GM18499 (cell line): ENCODE results near the gene EFHD2.
"Not testable (repeated sequence)": the region's sequence is repeated elsewhere in the genome, so short reads cannot be mapped to it uniquely, and the experiment has no call there.

Experiments
- ATAC-seq: cut with Tn5 transposase; IDR thresholded peaks from one replicate; pipeline ENCODE4 v1.9.1; 2021; ENCODE audit warnings: moderate number of reproducible peaks; ENCODE audit not compliant: insufficient read depth, unreplicated experiment

The EFHD2 gene

GRCh38 chr1:15428815-15429435 is 19.2 kb downstream of the EFHD2 start:
- ATAC-seq = no peak

DNA sequence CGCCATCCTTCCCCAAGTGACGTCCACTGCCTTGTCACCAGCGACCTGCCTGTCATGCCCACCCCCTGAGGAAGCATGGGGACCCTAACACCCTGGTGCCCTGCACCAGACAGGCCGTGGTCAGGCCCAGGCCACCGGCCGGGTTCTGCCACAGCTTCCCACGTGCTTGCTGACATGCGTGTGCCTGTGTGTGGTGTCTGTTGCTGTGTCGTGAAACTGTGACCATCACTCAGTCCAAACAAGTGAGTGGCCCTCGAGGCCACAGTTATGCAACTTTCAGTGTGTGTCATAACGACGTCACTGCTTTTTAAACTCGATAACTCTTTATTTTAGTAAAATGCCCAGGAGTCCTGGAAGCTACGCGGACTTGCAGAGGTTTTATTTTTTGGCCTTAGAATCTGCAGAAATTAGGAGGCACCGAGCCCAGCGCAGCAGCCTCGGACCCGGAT is 20.0 kb downstream of the EFHD2 start:
- no peak for ATAC-seq

DNA sequence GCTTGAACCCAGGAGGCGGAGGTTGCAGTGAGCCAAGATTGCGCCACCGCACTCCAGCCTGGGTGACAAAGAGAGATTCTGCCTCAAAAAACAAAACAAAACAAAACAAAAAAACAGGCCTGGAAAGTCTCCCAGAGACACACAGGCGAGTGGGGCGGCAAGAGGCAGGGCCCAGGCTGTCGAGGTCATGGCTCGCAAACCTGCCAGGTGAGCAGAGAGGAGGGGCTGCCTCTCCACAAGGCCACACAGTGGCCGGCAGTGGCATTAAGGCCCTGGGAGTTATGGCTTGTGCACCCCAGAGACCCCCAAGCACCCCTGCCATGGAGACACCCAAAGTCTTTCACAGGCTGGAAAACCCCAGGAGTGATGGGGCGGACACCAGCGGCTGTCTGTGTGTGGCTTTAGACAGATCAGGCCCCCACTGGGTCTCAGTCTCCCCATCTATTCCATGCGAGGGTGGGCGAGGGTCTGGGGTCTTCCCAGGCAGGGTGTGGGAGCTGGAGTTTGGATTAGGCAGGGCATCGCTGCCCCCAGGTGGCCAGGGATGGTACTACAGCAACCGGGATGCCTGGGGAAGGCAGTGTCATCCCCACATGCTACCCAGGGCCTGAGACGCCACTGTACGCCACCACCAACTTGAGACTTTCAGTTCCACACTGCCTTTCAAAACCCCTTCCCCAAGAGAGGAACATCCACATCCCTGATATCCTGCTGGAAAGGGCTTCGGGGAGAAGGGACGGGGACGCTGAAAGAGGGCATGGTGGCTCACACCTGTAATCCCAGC is 21.3 kb downstream of the EFHD2 start:
- ATAC-seq = no peak

DNA sequence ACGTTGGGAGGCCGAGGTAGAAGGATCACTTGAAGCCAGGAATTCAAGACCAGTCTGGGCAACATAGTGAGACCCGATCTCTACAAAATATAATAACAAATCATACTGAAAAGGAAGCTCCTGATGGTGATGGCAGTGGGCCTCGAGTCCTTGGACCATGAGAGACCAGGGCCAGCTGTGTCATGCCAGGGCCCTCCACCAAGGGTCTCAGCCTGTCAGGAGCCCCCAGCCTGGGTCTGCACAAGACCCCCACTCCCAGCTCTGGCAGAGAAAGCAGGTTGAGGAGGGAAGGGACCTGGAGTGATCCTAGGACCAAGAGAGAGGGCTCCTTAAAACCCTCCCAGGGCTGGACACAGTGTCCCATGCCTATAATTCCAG is 21.9 kb downstream of the EFHD2 start:
- no peak for ATAC-seq

DNA sequence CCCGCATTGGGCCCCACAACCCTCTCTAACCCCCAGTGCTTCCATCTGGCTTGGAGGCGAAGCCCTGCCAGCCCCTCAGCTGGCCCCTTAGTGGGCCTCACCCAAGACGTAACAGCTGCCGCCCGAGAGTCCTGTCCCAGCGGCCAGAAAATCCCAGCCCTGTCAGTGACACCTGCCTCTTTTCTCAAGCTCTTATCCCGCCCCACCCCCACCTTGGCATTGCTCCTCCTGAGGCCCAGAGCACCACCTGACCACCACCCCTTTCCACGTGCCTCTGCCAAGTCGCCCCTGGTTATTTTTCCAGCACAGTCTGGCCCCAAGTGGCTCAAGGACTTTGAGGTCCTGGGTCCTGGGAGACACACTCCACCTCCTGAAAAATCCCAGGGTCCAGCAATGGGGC is 22.6 kb downstream of the EFHD2 start:
- ATAC-seq = no peak

- no peak for ATAC-seq
Measured at GRCh38 chr1:15433471-15433870, 23.8 kb downstream of the EFHD2 start.

GRCh38 chr1:15434739-15435138 is 25.1 kb downstream of the EFHD2 start:
- ATAC-seq = not testable (repeated sequence)

GRCh38 chr1:15435239-15436077 is 25.8 kb downstream of the EFHD2 start:
- no peak for ATAC-seq

DNA sequence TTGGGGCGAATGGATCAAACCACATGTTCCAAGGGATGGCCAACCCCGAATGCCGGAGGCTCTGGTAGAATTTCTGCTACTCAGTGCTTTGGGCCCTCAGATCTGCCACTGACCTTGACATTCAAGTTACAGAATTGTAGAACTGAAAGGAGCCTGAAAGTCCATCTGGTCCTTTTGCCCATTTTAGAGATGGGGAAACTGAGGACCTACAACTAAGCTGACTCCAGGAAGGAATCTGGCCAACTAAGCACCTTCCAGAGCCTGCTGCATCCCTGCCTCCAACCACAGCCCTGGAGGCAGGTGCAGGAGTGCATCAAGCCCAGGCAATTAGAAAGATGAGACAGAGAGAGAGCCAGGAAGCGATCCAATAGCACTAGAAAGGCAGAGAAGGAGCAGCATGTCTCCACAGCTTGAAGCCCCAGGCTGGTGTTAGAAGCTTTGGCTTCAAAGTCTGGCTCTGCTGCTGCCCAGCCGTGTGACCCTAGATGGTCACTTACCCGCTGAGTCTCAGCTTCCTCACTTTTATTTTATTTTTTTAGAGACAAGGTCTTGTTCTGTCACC is 27.3 kb downstream of the EFHD2 start:
- no peak for ATAC-seq

DNA sequence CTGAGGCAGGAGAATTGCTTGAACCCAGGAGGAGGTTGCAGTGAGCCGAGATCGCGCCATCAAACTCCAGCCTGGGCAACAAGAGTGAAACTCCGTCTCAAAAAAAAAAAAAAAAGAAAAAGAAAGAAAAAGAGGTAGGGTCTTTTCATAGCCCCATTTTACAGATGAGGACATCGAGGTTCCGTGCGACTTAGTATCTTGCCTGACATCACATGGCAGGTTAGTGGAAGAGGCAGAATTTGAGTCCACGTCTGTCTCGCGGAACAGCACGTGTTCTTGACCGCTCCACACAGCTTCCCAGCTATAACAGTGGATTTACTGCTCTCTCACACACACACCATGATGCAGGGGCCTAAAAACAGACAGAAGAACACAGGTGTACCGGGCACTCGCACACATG is 29.6 kb downstream of the EFHD2 start:
- no peak for ATAC-seq

DNA sequence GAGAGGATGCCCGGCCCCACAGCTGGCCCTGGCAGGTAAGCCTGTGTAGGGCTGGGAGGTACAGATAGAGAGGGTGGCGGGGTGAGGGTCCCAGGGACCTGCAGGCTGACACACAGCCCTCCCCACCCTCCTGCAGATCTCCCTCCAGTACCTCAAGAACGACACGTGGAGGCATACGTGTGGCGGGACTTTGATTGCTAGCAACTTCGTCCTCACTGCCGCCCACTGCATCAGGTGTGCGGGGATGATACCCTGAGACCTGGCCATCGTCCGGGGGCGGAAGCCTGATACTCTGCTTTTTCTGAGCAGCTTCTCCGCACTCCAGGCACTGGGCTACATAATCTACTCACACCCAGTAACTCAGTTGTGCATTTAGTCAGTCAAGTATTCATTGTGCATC is 30.7 kb downstream of the EFHD2 start:
- no peak for ATAC-seq

DNA sequence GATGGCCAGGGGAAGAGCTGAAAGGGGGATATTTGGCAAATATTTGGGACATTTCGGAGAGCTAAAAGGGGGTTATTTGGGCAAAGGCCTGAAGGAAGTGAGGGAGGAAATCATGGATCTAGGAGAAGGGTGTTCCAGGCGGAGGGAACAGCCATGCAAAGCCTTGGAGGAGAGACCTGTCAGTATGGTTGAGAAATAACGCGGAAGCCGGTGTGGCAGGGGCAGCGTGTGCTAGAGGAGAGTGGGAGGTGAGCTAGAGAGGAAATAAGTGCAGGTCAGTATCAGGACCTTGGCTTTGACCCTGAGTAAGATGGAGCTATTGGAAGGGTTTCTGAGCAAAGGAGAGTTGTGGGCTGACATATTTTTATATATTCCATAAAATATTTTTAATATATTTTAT is 31.6 kb downstream of the EFHD2 start:
- ATAC-seq = no peak

DNA sequence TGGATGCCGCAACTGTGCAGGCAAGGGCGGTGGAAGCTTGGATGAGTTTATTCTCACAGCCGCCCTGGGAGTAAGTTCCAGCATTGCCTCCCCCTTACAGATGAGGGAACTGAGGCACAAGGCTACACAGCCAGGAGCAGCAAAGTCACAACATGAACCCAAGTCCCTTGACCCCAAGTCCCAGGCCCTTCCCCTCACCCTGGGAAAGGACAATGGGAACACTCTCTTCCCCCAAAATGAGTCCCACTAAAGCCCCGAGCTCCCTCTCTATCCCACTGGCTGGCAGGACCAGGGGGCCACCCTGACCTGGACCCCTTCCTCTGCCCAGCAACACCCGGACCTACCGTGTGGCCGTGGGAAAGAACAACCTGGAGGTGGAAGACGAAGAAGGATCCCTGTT is 32.4 kb downstream of the EFHD2 start:
- ATAC-seq = no peak

DNA sequence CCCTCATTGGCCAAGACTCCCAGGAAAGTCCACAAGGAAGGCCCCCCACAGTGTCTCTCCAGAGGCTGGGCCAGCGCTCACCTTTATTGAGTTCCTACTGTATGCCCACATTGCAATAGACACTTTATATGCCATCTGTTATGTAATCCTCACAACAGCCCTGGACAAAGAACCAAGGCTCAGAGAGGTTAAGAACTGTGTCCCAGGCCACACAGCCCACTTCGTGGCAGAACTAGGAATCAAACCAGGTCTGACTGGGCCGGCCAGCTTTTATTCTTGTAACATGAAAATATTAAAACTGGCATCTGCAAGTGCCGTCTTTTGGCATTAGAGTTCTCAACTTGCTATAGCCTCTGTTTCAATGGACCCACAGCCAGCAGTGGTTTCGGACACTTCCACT is 33.1 kb downstream of the EFHD2 start:
- ATAC-seq = no peak

DNA sequence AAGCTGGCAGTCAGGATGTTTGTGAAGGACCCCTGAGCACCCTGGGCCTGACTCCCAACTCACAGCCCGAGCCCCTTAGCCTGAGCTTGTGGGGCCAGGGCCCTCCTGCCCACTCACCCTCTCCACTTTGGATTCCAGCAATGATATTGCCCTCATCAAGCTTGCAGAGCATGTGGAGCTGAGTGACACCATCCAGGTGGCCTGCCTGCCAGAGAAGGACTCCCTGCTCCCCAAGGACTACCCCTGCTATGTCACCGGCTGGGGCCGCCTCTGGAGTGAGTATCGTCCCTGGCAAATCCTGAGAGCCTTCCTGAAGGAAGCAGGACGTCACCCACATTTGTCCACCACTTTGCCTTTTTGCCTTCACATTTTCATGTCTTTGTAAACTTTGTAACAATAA is 33.6 kb downstream of the EFHD2 start:
- no peak for ATAC-seq

DNA sequence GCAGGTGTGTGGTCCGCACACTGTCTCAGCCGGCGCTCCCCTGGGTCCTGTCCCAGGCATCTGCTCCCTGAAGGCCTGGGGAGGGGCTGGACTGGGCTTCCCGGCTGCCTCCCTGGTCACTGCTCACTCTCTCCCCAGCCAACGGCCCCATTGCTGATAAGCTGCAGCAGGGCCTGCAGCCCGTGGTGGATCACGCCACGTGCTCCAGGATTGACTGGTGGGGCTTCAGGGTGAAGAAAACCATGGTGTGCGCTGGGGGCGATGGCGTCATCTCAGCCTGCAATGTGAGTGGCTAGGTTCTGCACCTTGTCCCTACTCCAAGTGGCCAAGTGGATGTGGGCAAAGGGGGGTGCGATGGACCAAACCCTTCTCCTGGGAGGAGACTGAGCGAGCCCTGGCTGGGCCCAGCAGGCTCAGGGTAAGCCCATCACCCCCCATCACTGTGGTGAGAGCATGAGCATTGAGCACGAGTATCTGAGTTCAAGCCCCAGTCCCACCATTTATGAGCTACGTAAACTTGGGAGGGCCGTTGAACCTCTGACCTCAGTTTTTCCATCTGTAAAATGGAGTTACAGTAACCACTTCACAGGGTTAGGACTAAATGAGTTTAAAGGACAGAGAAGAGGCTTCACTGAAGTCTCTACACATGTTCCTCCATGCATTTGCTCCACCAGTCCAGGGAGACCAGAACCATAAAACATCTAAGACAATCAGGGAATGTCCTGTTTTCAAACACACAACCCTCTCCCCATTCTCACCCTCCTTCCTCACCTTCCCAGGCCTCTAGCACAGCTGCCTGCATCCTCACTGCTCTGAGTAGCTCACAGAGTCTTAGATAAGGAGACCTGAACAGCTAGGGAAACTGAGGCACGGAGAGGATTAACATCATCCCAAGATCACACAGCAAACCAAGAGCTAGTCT is 35.0 kb downstream of the EFHD2 start:
- ATAC-seq = no peak

GRCh38 chr1:15445390-15446122 is 35.9 kb downstream of the EFHD2 start:
- no peak for ATAC-seq

GRCh38 chr1:15446212-15446611 is 36.5 kb downstream of the EFHD2 start:
- no peak for ATAC-seq

GRCh38 chr1:15448877-15449462 is 39.3 kb downstream of the EFHD2 start:
- no peak for ATAC-seq
